Stimulated activated memory B cell treated with anti-CD40 and anti-IgM and Interleukin-4, amounts not matched to agents 10 μg/mL and 1 μg/mL and 100 μg/mL, for 72 hours (primary cell): ENCODE data around the gene SAPCD1.
A peak's percentile ranks its signal among the peaks of the same experiment; 100 is the strongest.

Source experiments
- ATAC-seq: fragments of 150-1000 bp; cut with Tn5 transposase; 2 replicates; pipeline ENCODE4 v1.10.0; 2021
- H3K27ac Mint-ChIP-seq: one replicate; pipeline ENCODE4 v1.8.0; 2022; ENCODE audit warnings: mild to moderate bottlenecking, mixed read lengths
- H3K27me3 Mint-ChIP-seq: one replicate; pipeline ENCODE4 v1.8.0; 2022; ENCODE audit warnings: mixed read lengths
- H3K36me3 Mint-ChIP-seq: one replicate; pipeline ENCODE4 v1.8.0; 2022; ENCODE audit warnings: mixed read lengths
- H3K4me1 Mint-ChIP-seq: one replicate; pipeline ENCODE4 v1.8.0; 2022; ENCODE audit warnings: mixed read lengths
- H3K4me3 Mint-ChIP-seq: one replicate; pipeline ENCODE4 v1.8.0; 2022; ENCODE audit warnings: mild to moderate bottlenecking, moderate library complexity, mixed read lengths
- H3K9me3 Mint-ChIP-seq: one replicate; pipeline ENCODE4 v1.8.0; 2022; ENCODE audit warnings: mixed read lengths

Gene SAPCD1

DNA sequence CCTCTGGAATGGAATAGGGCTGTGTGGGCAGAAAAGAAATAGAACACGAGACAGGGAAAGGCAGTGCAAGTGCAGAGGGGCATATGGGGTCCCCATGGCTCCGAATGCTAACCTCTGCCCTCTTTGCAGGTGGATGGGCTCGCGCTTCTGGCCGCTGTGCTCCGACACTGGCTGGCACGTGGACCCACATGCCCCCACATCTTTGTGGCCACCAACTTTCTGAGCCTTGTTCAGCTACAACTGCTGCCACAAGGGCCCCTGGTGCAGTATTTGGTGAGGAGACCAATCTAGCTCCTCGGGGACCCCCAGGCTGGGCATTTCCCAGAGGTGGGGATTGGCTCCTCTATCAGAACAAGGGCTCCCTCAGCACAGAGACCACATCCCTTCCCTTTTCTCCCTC, 1.1 kb upstream of the SAPCD1 start:
- no peaks in the 10 kb centered on the region for H3K9me3 Mint-ChIP-seq
- no peak for ATAC-seq
- no peak overlapping the region for H3K4me3 Mint-ChIP-seq
- no peaks in the 10 kb centered on the region for H3K27me3 Mint-ChIP-seq
- H3K4me1 Mint-ChIP-seq, result no peaks in the 10 kb centered on the region
- H3K36me3 Mint-ChIP-seq, result peaks cover 45% of the 10 kb centered on the region
- H3K27ac Mint-ChIP-seq, result no peak overlapping the region

DNA sequence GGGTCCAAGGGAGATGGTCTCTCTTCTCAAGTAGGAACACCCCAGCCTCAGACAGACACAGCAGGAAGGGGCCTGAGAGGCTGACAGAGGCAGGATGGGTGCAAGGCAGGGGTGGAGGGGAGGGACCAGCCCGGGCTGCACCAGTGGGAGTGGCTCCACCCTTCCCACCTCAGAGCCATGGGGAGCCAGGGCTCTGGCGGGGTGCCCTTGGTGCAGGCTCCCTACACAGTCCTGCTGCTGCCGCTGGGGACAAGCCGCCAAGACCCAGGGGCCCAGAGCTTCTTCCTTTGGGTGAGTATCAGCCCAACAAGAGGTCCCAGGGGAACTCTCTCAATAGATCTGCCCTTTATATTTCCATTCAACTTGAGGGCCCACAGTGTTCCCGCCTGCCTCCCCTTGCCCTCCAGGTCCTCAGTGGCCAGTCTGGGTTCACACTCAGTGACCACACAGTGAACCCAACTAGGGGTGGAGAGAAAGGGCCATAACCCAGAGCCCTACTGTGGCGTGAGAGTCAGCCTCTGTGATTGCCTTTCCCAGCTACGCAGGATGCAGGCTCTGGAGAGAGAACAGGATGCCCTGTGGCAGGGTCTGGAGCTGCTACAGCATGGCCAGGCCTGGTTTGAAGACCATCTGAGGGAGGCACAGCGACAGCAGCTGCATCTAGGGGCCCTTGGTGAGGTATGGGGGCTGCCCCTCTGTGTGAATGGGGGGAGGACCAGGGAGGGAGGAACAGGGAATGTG, 592 bp downstream of the SAPCD1 start:
- H3K36me3 Mint-ChIP-seq, result peaks cover 47% of the 10 kb centered on the region
- H3K9me3 Mint-ChIP-seq, result no peaks in the 10 kb centered on the region
- H3K4me1 Mint-ChIP-seq, result no peaks in the 10 kb centered on the region
- H3K27me3 Mint-ChIP-seq, result no peaks in the 10 kb centered on the region
- peak overlapping the region; percentile 17 for H3K27ac Mint-ChIP-seq
- no peak for ATAC-seq
- H3K4me3 Mint-ChIP-seq, result no peak overlapping the region

DNA sequence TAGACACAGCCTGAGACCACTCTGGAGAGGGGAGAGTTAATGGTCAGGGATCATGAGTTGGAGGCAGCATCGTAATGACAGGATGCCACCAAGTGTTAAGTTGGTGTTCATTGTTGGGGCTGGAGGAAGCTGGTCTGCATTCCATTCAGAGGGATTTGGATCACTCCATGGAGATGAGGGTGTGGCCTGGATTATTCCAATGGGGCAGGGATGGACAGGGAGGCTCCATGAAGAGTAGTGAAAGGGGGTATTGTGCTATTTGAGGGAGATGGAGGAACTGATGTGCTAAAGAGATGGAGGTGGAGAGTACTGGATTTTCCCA, 1.1 kb downstream of the SAPCD1 start:
- no peaks in the 10 kb centered on the region for H3K9me3 Mint-ChIP-seq

DNA sequence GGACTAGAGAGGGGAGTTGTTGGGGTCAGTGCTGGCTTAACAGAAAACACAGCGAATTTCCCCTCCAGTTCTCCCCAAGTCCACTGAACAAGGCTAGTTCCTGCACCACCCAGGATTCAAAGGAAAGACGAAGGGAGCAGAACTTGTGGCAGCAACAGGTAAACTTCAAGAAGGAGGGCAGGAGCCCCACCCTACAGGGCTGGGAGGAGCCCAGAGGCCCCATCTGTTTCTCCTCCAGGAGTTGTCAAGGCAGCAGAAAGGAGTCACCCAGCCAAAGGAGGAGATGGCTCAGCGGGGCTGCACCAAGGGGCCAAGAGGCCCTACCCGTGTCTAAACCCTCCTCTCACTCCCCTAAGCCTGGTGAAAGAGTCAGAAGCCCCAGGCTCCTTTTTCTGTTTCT, 1.7 kb downstream of the SAPCD1 start:
- Mint-ChIP-seq H3K4me3 (no peak overlapping the region), H3K4me1 (no peaks in the 10 kb centered on the region), H3K36me3 (peaks cover 41% of the 10 kb centered on the region), H3K9me3 (no peaks in the 10 kb centered on the region), H3K27me3 (no peaks in the 10 kb centered on the region), H3K27ac (no peak overlapping the region)
- ATAC-seq, result no peak

More for the DNA sequence above, 1.1 kb downstream of the SAPCD1 start:
- Mint-ChIP-seq H3K4me3 (no peak overlapping the region), H3K36me3 (peaks cover 44% of the 10 kb centered on the region), H3K27me3 (no peaks in the 10 kb centered on the region), H3K27ac (peak overlapping the region; percentile 17), H3K4me1 (no peaks in the 10 kb centered on the region)
- no peak for ATAC-seq

DNA sequence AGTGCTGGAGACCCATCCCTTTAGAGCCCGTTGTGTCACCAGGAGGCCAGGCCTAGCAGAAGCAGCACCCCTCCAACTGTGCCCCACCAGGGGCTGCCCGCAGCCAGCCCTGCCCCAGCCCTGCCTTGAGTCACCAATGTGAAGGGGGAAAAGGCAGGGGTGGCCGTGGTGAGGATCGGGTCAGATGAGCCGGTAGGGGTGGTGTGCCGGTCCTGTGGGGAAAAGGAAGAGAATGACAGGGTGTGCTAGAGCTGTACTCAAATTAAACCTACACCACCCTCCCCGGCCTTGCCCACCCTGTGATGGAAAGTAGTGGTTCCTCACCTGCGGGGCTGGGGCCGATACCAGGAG, 3.1 kb downstream of the SAPCD1 start:
- ATAC-seq, result no peak
- peaks cover 7% of the 10 kb centered on the region for H3K4me1 Mint-ChIP-seq
- H3K27ac Mint-ChIP-seq, result peak overlapping the region; percentile 59
- H3K9me3 Mint-ChIP-seq, result no peaks in the 10 kb centered on the region
- no peak overlapping the region for H3K4me3 Mint-ChIP-seq
- H3K27me3 Mint-ChIP-seq, result no peaks in the 10 kb centered on the region
- H3K36me3 Mint-ChIP-seq, result peaks cover 33% of the 10 kb centered on the region

DNA sequence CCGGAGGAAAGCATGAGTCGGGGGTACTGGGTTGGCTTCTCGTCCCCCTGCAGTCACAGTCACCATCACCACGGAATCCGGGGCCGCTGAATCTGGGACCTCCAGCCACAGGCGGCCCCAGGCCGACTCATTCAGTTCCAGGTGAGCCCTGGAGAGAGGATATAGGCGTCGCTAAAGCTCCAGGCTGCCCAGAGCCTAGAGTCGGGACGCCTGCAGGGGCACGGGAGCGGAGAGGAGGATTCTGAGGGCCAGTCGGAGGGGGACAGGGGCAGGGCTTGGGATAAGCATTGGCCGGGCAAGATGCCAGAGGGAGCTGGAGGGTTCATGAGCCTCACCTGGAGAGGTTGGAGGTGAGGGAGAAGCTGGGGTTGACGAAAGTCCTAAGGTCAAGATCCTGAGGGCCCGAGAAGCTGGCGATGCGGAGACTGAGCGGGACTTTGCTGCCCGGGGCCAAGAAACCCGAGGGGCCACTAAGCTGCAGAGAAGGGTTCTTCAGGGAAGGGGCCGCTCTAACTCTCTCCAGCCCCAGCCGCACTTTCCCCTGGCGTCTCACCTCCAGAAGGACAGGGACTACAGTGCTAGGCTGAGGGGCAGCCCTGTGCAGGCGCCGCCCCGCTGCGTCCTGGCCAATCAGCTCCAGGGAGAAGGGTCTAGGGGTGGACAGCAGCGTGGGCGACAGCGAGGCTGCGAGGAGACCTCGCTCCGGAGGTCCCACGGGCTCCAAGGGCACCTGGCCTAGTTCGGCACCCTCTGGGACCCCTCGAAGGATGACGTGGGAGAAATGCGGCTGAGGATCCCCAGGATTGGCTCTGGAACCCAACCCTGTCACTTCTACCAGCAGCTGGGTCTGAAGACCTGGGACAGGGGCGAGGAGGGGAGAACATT, 3.7 kb downstream of the SAPCD1 start:
- Mint-ChIP-seq H3K9me3 (no peaks in the 10 kb centered on the region), H3K4me1 (peaks cover 7% of the 10 kb centered on the region), H3K4me3 (no peak overlapping the region), H3K27ac (peak overlapping the region; percentile 59), H3K27me3 (no peaks in the 10 kb centered on the region), H3K36me3 (peaks cover 27% of the 10 kb centered on the region)
- ATAC-seq, result no peak

DNA sequence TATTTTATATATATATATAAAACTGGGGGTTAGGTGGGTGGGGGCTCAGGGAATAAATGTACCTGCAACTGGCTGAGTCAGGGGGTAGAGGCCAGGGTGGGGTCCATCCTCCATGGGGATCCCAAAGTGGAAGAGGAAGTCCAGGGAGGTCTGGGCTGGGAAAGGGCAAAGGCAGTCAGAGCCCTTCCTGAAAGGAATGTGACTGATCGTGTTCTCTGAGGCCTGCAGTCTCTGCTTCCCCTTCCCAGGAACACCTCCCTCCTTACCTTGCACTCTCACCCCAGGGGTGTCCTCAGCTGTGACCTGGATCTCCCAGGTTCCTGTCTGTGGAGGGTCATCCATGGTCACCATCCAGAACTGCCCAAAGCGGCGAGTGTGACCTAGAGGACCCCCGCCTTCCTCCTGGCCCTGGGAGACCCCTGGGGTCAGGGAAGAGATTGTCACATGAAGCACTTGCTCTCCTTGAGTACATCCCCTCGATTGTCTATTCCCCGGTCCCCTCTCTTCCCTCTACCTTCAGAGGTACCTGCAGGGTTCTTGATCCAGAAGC, 4.7 kb downstream of the SAPCD1 start:
- H3K27me3 Mint-ChIP-seq, result no peaks in the 10 kb centered on the region
- no peak overlapping the region for H3K27ac Mint-ChIP-seq
- H3K4me1 Mint-ChIP-seq, result peaks cover 7% of the 10 kb centered on the region
- peaks cover 20% of the 10 kb centered on the region for H3K36me3 Mint-ChIP-seq
- no peak for ATAC-seq
- H3K4me3 Mint-ChIP-seq, result no peak overlapping the region
- H3K9me3 Mint-ChIP-seq, result no peaks in the 10 kb centered on the region

DNA sequence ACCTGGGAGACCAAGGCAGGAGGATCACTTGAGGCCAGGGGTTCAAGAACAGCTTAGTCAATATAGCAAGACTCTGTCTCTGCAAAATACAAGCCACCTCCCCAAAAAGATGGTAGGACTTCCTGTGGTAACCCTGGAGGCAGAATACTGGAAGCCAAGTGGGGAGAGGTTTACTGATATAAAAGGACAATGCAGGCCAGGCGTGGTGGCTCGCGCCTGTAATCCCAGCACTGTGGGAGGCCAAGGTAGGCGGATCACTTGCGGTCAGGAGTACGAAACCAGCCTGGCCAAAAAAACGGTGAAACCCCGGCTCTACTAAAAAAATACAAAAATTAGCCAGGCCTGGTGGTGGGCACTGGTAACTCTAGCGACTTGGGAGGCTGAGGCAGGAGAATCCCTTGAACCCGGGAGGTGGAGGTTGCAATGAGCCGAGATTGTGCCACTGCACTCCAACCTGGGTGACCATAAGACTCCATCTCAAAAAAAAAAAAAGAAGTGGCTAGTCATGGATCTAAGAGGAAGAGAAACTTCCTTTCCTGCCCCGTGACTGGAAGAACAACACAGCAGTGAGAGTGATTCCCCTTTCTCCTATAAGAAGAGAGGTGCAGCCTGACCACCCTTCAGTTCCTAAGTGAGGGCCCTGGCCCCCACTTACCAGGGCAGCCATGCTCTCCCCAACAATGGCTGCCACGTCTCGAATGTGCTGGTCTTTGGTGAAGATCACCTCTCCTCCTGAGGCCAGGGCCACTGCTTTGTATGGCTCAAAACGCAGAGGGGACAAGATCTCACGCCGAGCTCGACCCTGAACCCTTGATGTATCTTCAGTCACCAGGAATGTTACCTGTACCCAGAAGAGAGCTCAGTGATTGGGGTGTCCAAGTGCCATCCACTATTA, 6.2 kb downstream of the SAPCD1 start:
- Mint-ChIP-seq H3K27me3 (no peaks in the 10 kb centered on the region), H3K4me3 (no peak overlapping the region), H3K4me1 (peaks cover 15% of the 10 kb centered on the region), H3K9me3 (no peaks in the 10 kb centered on the region), H3K36me3 (peaks cover 14% of the 10 kb centered on the region), H3K27ac (no peak overlapping the region)
- ATAC-seq, result no peak

DNA sequence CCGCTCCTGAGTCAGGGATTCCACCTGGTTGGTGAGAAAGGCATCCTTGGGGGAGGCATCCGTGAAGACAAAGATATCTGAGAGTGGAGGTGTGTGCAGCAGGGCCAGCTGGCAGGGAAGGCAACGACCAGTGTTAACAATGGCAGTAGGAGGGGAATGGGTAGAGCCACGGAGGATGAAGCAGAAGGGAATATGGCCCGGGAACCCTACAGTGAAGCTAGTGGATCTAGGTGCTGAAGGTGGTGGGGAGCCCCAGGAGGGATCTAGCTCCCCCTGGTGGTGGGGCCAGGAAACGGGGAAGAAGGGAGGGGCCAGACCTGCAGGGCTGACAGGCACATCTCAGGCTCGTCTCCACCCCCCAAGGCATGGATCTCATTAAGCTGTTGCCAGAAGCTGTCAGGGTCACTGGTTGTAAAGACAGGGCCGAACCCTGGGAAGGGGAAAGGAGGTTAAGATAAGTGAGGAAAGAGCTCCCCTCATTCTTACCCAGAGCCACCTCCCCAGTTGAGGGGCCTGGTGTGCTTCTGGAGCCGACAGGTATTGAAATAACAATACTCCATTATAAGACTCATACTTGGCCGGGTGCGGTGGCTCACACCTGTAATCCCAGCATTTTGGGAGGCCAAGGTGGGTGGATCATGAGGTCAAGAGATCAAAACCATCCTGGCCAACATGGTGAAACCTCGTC, 7.4 kb downstream of the SAPCD1 start:
- no peak overlapping the region for H3K27ac Mint-ChIP-seq
- no peaks in the 10 kb centered on the region for H3K27me3 Mint-ChIP-seq
- H3K9me3 Mint-ChIP-seq, result no peaks in the 10 kb centered on the region
- peaks cover 16% of the 10 kb centered on the region for H3K4me1 Mint-ChIP-seq
- H3K4me3 Mint-ChIP-seq, result no peak overlapping the region
- H3K36me3 Mint-ChIP-seq, result peaks cover 10% of the 10 kb centered on the region
- ATAC-seq, result peak; percentile 80

DNA sequence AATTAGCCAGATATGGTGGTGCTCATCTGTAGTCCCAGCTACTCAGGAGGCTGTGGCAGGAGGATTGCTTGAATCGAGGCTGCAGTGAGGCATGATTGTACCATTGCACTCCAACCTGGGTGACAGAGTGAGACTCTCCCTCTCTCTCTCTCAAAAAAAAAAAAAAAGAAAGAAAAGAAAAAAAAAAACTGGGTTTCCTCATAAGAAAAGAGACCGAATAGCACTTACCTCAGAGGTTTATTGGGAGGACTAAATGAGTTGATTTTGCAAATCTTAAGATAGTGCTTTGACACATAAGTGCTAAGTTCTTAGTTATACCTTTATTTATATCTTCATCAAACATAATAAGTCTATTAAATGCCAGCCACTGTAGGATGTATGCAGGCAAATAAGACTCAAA, 8.4 kb downstream of the SAPCD1 start:
- peaks cover 5% of the 10 kb centered on the region for H3K36me3 Mint-ChIP-seq
- no peaks in the 10 kb centered on the region for H3K9me3 Mint-ChIP-seq
- ATAC-seq, result no peak
- no peak overlapping the region for H3K27ac Mint-ChIP-seq
- no peak overlapping the region for H3K4me3 Mint-ChIP-seq
- H3K27me3 Mint-ChIP-seq, result no peaks in the 10 kb centered on the region
- H3K4me1 Mint-ChIP-seq, result peaks cover 26% of the 10 kb centered on the region

DNA sequence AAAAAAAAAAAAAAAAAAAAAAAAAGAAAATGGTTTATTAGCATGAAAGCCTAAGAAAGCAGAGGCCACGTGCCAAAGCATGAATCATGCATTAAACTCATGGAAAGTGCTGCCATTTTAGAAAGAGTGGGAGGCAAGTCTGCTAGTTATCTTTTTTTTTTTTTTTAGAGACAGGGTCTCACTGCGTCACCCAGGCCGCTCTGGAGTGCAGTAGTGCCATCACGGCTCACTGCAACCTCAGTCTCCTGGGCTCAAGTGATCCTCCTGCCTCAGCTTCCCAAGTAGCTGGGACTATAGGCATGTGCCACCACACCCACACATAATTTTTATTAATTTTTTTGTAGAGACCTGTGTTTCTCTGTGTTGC, 9.5 kb downstream of the SAPCD1 start:
- Mint-ChIP-seq H3K27ac (no peak overlapping the region), H3K9me3 (no peaks in the 10 kb centered on the region), H3K27me3 (no peaks in the 10 kb centered on the region), H3K36me3 (peaks cover 5% of the 10 kb centered on the region), H3K4me1 (peaks cover 37% of the 10 kb centered on the region), H3K4me3 (no peak overlapping the region)
- ATAC-seq, result no peak

DNA sequence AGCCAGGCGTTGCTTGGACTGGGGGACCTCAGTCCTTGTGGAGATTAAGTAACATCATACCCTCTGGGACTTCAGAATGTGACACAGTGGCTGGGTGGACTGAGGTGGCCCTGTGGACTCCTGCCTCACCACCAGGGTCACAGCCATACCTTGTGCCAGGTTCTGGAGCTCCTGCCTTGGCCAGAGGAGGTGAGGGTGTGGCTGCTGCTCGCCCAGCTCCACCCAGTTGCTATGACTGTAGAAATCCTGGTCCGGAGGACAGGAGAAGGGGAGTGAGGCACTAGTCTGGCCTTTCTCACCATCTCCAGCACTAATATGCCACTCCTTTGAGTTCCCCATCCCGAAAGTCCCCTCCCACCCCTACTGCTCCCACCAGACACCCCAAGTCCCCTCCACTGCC, 12.7 kb downstream of the SAPCD1 start:
- peaks cover 15% of the 10 kb centered on the region for H3K36me3 Mint-ChIP-seq
- H3K4me1 Mint-ChIP-seq, result peaks cover 40% of the 10 kb centered on the region
- peak overlapping the region; percentile 90 for H3K27ac Mint-ChIP-seq
- H3K27me3 Mint-ChIP-seq, result no peaks in the 10 kb centered on the region
- ATAC-seq, result no peak
- H3K4me3 Mint-ChIP-seq, result no peak overlapping the region
- no peaks in the 10 kb centered on the region for H3K9me3 Mint-ChIP-seq

DNA sequence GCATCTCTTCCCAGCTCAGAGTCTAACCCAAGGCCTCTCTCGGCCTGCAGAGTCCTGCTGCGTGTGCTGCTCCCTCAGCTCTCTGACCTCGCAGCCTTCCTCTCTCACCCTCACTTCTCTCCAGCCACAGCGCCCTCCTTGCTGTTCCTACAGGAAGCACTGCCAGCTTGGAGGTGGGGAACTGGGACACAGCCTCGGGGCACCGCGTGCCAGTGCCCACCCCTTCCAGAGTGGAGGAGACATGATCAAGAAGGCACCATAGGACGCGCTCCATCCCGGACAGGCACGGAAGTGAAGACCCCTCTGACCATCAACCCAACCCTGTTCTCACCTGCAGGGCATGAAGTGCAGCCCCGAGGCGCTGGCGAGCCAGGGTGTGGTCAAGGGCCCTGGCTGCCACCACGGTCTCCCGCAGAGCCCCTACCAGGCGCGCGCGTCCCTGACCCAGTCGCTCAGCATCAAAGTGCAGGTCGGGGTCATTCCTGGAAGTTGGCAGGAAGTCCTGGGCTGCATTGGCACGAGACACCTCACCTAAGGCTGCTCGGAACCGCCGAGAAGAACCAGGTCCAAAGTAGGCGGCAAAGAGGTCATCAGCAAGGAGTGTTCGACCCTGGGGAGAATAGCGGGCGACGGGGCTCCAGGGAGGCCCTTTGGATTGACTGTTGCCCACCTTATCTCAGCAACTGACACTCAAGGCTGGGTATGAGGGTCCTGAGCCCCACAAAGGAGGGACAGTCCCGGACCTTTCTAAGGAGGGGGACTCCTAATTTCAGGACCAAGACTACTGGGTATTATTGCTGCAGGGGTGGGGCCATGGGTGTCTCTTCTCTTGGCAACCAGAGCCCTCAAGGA, 13.4 kb downstream of the SAPCD1 start:
- Mint-ChIP-seq H3K27me3 (no peaks in the 10 kb centered on the region), H3K9me3 (no peaks in the 10 kb centered on the region), H3K4me3 (peak overlapping the region; percentile 51), H3K36me3 (peaks cover 22% of the 10 kb centered on the region), H3K27ac (peak overlapping the region; percentile 90), H3K4me1 (peaks cover 40% of the 10 kb centered on the region)
- no peak for ATAC-seq

DNA sequence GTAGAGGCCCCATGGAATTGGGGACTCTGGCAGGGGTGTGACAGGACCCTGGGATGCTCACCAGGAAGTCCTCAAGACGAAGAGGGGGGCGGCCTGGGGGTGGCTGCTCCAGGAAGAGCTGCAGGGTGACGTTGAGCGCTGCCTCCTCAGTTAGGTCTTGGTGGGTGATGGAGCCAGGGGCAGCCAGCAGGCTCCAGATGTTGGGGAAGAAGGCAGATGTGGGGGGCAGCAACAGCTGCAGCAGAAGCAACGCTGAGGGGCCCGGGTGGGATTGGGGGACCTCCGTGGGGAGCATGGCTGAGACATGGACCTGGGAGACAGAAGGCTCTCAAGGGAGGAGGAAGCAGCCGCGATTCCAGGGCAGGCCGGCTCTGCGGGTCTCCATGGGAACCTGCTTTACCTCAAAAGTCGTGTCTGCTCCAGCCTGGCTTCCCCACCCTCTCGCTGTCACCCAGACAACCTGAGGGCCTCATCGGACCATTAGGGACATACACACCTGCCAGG, 14.1 kb downstream of the SAPCD1 start:
- no peaks in the 10 kb centered on the region for H3K9me3 Mint-ChIP-seq
- ATAC-seq, result no peak
- peaks cover 40% of the 10 kb centered on the region for H3K4me1 Mint-ChIP-seq
- no peaks in the 10 kb centered on the region for H3K27me3 Mint-ChIP-seq
- H3K36me3 Mint-ChIP-seq, result peaks cover 28% of the 10 kb centered on the region
- H3K4me3 Mint-ChIP-seq, result peak overlapping the region; percentile 51
- peak overlapping the region; percentile 90 for H3K27ac Mint-ChIP-seq
